ENCODE data around the gene FOXQ1.

DNA sequence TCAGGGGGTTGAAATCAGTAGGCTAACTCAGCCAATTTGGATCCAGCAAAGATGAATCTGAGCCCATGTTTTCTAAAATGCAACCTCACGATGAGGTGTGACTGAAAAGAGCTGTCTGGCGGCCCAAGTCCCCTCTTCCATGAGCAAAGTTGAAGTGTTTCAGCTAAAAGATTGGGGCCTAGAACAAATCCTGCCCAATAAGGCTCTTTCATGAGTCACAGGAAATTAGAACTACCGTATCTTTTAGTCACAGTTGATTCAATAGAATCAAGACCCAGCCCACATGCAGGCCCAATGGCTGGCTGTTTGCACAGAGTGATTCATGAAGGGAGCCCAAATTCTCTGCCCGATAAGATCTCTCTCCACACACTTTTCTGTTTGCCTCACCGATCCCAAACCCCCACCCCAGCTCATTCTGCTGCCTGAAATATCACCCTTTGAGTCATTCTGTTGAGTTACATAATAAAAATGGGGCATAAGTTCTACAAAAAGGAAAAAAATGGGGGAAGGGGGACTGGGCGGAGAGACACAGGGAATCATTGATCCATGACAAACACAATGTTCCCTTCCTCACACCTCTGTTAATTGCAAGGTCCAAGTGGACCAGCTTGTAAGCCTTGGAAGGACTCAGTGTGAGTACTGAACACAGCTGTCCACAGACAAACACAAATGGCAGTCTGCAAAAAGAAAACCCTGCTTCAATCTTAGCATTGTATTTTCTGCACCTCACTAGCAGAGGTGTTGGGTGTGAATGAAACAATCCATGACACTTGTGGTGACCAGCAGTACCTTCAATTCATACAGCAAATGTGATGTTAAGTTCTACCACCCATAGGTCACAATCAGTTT is 13.8 kb downstream of the FOXQ1 start:
- no peak for TF ChIP-seq EZH2 (IDR thresholded peaks at IDR 0.05)
- TF ChIP-seq, protein P1, sequence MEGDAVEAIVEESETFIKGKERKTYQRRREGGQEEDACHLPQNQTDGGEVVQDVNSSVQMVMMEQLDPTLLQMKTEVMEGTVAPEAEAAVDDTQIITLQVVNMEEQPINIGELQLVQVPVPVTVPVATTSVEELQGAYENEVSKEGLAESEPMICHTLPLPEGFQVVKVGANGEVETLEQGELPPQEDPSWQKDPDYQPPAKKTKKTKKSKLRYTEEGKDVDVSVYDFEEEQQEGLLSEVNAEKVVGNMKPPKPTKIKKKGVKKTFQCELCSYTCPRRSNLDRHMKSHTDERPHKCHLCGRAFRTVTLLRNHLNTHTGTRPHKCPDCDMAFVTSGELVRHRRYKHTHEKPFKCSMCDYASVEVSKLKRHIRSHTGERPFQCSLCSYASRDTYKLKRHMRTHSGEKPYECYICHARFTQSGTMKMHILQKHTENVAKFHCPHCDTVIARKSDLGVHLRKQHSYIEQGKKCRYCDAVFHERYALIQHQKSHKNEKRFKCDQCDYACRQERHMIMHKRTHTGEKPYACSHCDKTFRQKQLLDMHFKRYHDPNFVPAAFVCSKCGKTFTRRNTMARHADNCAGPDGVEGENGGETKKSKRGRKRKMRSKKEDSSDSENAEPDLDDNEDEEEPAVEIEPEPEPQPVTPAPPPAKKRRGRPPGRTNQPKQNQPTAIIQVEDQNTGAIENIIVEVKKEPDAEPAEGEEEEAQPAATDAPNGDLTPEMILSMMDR (IDR thresholded peaks at IDR 0.05) = no peak
